ENCODE measurements around the gene RNF32.
"Not testable (repeated sequence)": the region's sequence is repeated elsewhere in the genome, so short reads cannot be mapped to it uniquely, and the experiment has no call there.

RNF32 gene

GRCh38 chr7:156614434-156615264 is 25.9 kb upstream of the RNF32 start:
- no peak for DNase-seq

- no peak for DNase-seq
These were observed 24.0 kb upstream of the RNF32 start for GRCh38 chr7:156616269-156617202.

GRCh38 chr7:156617215-156617614 is 23.4 kb upstream of the RNF32 start:
- no peak for DNase-seq

GRCh38 chr7:156618078-156618779 is 22.3 kb upstream of the RNF32 start:
- DNase-seq = no peak

GRCh38 chr7:156618780-156619367 is 21.7 kb upstream of the RNF32 start:
- DNase-seq = no peak

- not testable (repeated sequence) for DNase-seq
These were observed 20.9 kb upstream of the RNF32 start for GRCh38 chr7:156619488-156620290.

- DNase-seq = no peak
These were observed 20.3 kb upstream of the RNF32 start for GRCh38 chr7:156620291-156620675.

- no peak for DNase-seq
These were observed 18.9 kb upstream of the RNF32 start for GRCh38 chr7:156621652-156622051.

GRCh38 chr7:156625580-156625979 is 15.0 kb upstream of the RNF32 start:
- no peak for DNase-seq

GRCh38 chr7:156626220-156626895 is 14.2 kb upstream of the RNF32 start:
- no peak for DNase-seq

- no peak for DNase-seq
These were observed 12.0 kb upstream of the RNF32 start for GRCh38 chr7:156628562-156628961.

- no peak for DNase-seq
These were observed 10.7 kb upstream of the RNF32 start for GRCh38 chr7:156629873-156630272.

GRCh38 chr7:156634117-156634516 is 6.5 kb upstream of the RNF32 start:
- DNase-seq = no peak

- DNase-seq = no peak
These were observed 4.8 kb upstream of the RNF32 start for GRCh38 chr7:156635529-156636385.

GRCh38 chr7:156637093-156637492 is 3.5 kb upstream of the RNF32 start:
- not testable (repeated sequence) for DNase-seq

- DNase-seq = no peak
These were observed 2.0 kb upstream of the RNF32 start for GRCh38 chr7:156638443-156639077.

- no peak for DNase-seq
These were observed 933 bp upstream of the RNF32 start for GRCh38 chr7:156639426-156640256.

GRCh38 chr7:156640949-156641485 is 443 bp downstream of the RNF32 start:
- DNase-seq = no peak
